ENCODE measurements around the gene RSPH4A.

GRCh38 chr6:116672306-116672705 lies 56.0 kb downstream of the RSPH4A start:
- TF ChIP-seq CTCF (IDR thresholded peaks at IDR 0.05) (no peak), POLR2A (IDR thresholded peaks at IDR 0.05; ENCODE audit: low read depth) (no peak), POLR2AphosphoS5 (IDR thresholded peaks at IDR 0.05) (no peak), EP300 (IDR thresholded peaks at IDR 0.05) (no peak)
